Activated CD4-positive, alpha-beta T cell treated with anti-CD3 and anti-CD28 coated beads for 36 hours (primary cell): ENCODE results near the gene METTL9. TPM values are rescaled to one million over a fixed set of nuclear protein-coding genes. Genes with fewer than 3 reads are reported as not detected.
A peak's percentile ranks its signal among the peaks of the same experiment; 100 is the strongest.
"Not testable (repeated sequence)": the region's sequence is repeated elsewhere in the genome, so short reads cannot be mapped to it uniquely, and the experiment has no call there.

Experiments used
- ATAC-seq: fragments of 200-7000 bp; cut with Tn5 transposase; one replicate; pipeline ENCODE4 v1.10.0; 2021; ENCODE audit warnings: mild to moderate bottlenecking, moderate library complexity
- CTCF ChIA-PET: fragments of 350-600 bp; sonication (Branson Sonifier 250); formaldehyde crosslinking; loops from one replicate; lab custom pipeline; 2021; ENCODE audit warnings: antibody characterized with exemption; lab: Charles Lee
- POLR2A ChIA-PET: fragments of 350-600 bp; sonication (Branson Sonifier 250); formaldehyde crosslinking; loops from one replicate; lab custom pipeline; 2021; ENCODE audit warnings: antibody characterized with exemption, inconsistent platforms; lab: Charles Lee
- DNase-seq: peaks from one replicate; pipeline ENCODE4 v3.0.0-alpha.2; 2020
- H3K27ac Mint-ChIP-seq: one replicate; pipeline ENCODE4 v1.8.0; 2021; ENCODE audit warnings: mixed read lengths
- H3K27me3 Mint-ChIP-seq: one replicate; pipeline ENCODE4 v1.8.0; 2021; ENCODE audit warnings: mixed read lengths
- H3K36me3 Mint-ChIP-seq: one replicate; pipeline ENCODE4 v1.8.0; 2021; ENCODE audit warnings: low read depth, mixed read lengths
- H3K4me1 Mint-ChIP-seq: one replicate; pipeline ENCODE4 v1.8.0; 2021; ENCODE audit warnings: mixed read lengths
- H3K4me3 Mint-ChIP-seq: one replicate; pipeline ENCODE4 v1.8.0; 2021; ENCODE audit warnings: mild to moderate bottlenecking, moderate library complexity, mixed read lengths
- H3K9me3 Mint-ChIP-seq: one replicate; pipeline ENCODE4 v1.8.0; 2021; ENCODE audit warnings: low read depth, mixed read lengths
- intact Hi-C, 2 experiments: fragments of 100-400 bp; cut with DNase I in 1 of 2; cut with micrococcal nuclease in 1 of 2; formaldehyde crosslinking; loops; one replicate each; pipeline versions ENCODE4 v1.14.2 to v1.15.1; 2022 to 2024; cut with DNase I, micrococcal nuclease
- total RNA-seq, 2 experiments: library from RNA; stranded (reverse); gene quantifications; one replicate each; pipeline ENCODE4 v1.2.3, GENCODE V29; 2021

Gene METTL9
- total RNA-seq: 10 to 100 TPM; 78.3 to 98.0 TPM

- Mint-ChIP-seq H3K4me3 (peak within 1 kb of the TSS; percentile 90), H3K36me3 (no peaks in the 10 kb centered on the region), H3K27me3 (no peaks in the 10 kb centered on the region), H3K27ac (peak within 1 kb of the TSS; percentile 96), H3K9me3 (no peaks in the 10 kb centered on the region), H3K4me1 (peaks cover 54% of the 10 kb centered on the region)
- peak; percentile 95 for ATAC-seq
- ChIA-PET CTCF (interaction anchor here (0.7 to 2.3 kb wide), 3 partner anchors 15 to 62 kb away, joined by 3 to 8 read pairs (median 4); no protein-coding TSS in a partner anchor), POLR2A (no interaction called here)
- intact Hi-C loops: loop anchor here (1.0 to 10.0 kb wide), 9 partner anchors 12 to 1550 kb away; partner anchors contain the start of genes MOSMO (in 1 of the 2), UQCRC2 (in 1 of the 2) and USP31 (in 1 of the 2)
- peak; percentile 97 for DNase-seq
Observed at GRCh38 chr16:21599122-21600030, at the start of gene METTL9. Gene METTL9 (plus strand): TSS chr16:21599577. CDS start chr16:21599734, 157 bp downstream.

GRCh38 chr16:21549975-21550374 is 49.4 kb upstream of the METTL9 start:
- ATAC-seq, DNase-seq, H3K27ac Mint-ChIP-seq, H3K9me3 Mint-ChIP-seq, H3K36me3 Mint-ChIP-seq, CTCF ChIA-PET, POLR2A ChIA-PET, H3K4me1 Mint-ChIP-seq, H3K4me3 Mint-ChIP-seq, H3K27me3 Mint-ChIP-seq: not testable (repeated sequence)
- intact Hi-C loops: loop anchor here (5.0 to 10.0 kb wide), 2 partner anchors 43 to 45 kb away; no protein-coding TSS in a partner anchor

- intact Hi-C loops: loop anchor here (5.0 to 10.0 kb wide), 2 partner anchors 43 to 46 kb away; no protein-coding TSS in a partner anchor
- H3K9me3 Mint-ChIP-seq, ATAC-seq, H3K4me3 Mint-ChIP-seq, CTCF ChIA-PET, DNase-seq, POLR2A ChIA-PET, H3K27ac Mint-ChIP-seq, H3K36me3 Mint-ChIP-seq, H3K27me3 Mint-ChIP-seq: not testable (repeated sequence)
- H3K4me1 Mint-ChIP-seq: peaks cover 11% of the 10 kb centered on the region
Observed at GRCh38 chr16:21550435-21550834, 48.9 kb upstream of the METTL9 start.

- H3K36me3 Mint-ChIP-seq, H3K27me3 Mint-ChIP-seq, H3K9me3 Mint-ChIP-seq, H3K4me3 Mint-ChIP-seq, DNase-seq, H3K27ac Mint-ChIP-seq, CTCF ChIA-PET, POLR2A ChIA-PET, ATAC-seq: not testable (repeated sequence)
- peaks cover 11% of the 10 kb centered on the region for H3K4me1 Mint-ChIP-seq
- intact Hi-C loops: loop anchor here (5.0 to 10.0 kb wide), 2 partner anchors 44 to 46 kb away; no protein-coding TSS in a partner anchor
Observed at GRCh38 chr16:21551076-21551475, 48.3 kb upstream of the METTL9 start.

DNA sequence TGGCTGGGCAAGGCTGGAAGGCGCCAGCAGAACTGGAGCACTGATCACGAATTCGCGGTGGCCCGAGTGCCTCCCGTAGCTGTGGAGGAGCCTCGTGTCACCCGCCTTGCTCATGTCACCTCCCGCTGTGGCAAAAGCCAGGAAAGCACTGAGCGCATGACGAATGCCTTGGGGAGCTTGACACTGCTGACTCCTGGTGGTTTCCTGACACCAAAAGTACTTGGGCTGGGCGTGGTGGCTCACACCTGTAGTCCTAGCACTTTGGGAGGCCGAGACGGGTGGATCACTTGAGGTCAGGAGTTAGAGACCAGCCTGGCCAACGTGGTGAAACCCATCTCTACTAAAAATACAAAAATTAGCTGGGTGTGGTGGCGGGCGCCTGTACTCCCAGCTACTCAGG is 47.8 kb upstream of the METTL9 start:
- intact Hi-C loops: loop anchor here (5.0 to 10.0 kb wide), 2 partner anchors 44 to 47 kb away; no protein-coding TSS in a partner anchor
- H3K27ac Mint-ChIP-seq, CTCF ChIA-PET, H3K4me3 Mint-ChIP-seq, ATAC-seq, H3K27me3 Mint-ChIP-seq, H3K36me3 Mint-ChIP-seq, H3K9me3 Mint-ChIP-seq, POLR2A ChIA-PET: not testable (repeated sequence)
- DNase-seq: peak; percentile 22
- peaks cover 11% of the 10 kb centered on the region for H3K4me1 Mint-ChIP-seq

GRCh38 chr16:21553481-21554296 is 45.7 kb upstream of the METTL9 start:
- H3K4me3 Mint-ChIP-seq, H3K36me3 Mint-ChIP-seq, ATAC-seq, H3K27ac Mint-ChIP-seq, H3K27me3 Mint-ChIP-seq, H3K9me3 Mint-ChIP-seq, DNase-seq, POLR2A ChIA-PET: not testable (repeated sequence)
- intact Hi-C loops: loop anchor here (1.0 to 10.0 kb wide), 6 partner anchors 33 to 1507 kb away; no protein-coding TSS in a partner anchor
- H3K4me1 Mint-ChIP-seq: peaks cover 11% of the 10 kb centered on the region
- CTCF ChIA-PET: interaction anchor here (0.6 to 1.0 kb wide), 3 partner anchors 40 to 378 kb away, joined by 3 to 4 read pairs (median 3); no protein-coding TSS in a partner anchor

DNA sequence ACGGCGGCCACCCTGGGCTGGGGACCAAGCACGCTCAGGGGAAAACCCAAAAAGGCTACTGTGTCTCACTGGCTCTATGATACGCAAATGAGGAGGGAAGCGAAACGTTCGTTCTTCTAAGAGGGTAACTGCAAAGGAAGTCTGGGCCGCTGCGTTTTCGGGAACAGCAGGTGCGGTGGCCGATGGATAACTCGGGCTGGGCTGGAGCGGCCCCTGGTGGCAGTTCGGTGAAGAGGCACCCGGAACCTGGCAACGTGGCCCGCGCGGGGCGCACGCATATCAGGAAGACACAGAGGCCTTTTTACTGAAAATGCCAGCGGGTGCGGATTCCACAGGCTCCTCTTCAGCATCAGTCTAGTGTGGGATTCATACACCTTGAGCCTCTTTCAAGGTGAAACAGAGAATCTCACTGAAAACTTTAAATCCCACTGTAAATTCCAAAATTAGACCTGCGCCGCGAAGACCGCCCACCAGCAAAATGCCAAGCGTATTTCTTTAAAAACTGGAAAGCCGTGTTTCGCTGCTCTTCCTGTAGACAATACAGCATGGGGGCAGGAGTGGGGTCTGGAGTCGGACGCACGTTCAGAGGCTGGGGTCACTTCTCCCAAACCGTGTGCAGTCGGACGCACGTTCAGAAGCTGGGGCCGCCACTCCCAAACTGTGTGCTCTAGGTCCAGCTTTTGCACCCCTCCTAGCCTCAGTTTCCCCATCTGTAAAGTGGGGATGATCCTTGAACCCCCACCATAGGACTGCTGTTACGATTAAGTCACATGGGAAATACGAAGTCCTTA is 44.4 kb upstream of the METTL9 start:
- Mint-ChIP-seq H3K4me1 (peaks cover 11% of the 10 kb centered on the region), H3K27ac (peak overlapping the region; percentile 72), H3K36me3 (no peaks in the 10 kb centered on the region), H3K4me3 (peak overlapping the region; percentile 30), H3K9me3 (no peaks in the 10 kb centered on the region), H3K27me3 (peaks cover 5% of the 10 kb centered on the region)
- DNase-seq: peak; percentile 98
- ATAC-seq: peak; percentile 94
- POLR2A ChIA-PET: no interaction called here
- CTCF ChIA-PET: interaction anchor here (0.6 to 1.2 kb wide), 7 partner anchors 9 to 1668 kb away, joined by 3 to 6 read pairs (median 3); no protein-coding TSS in a partner anchor
- intact Hi-C loops: loop anchor here (1.0 to 10.0 kb wide), 9 partner anchors 35 to 1505 kb away; no protein-coding TSS in a partner anchor

DNA sequence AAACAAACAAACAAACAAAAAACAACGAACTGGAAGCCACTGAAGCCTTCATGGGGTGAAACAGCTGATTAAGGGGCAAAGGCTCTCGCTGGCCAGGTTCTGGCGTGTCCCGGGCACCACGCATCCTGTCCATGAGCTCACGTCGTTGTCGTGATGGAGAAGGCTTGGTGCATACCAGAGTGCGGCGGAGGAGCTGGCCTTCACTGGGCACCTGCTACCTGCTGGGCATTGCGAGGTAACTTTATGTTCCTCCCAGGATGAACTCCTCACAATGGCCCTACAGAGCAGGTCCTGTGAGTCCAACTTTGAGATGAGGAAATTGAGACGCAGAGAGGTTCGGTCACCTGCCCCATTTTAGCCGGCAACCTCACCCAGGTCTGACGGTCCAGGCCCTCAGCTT is 43.8 kb upstream of the METTL9 start:
- H3K27ac Mint-ChIP-seq: peak overlapping the region; percentile 72
- DNase-seq, H3K27me3 Mint-ChIP-seq, H3K4me3 Mint-ChIP-seq, H3K9me3 Mint-ChIP-seq, ATAC-seq, POLR2A ChIA-PET, H3K36me3 Mint-ChIP-seq: not testable (repeated sequence)
- H3K4me1 Mint-ChIP-seq: peaks cover 11% of the 10 kb centered on the region
- CTCF ChIA-PET: interaction anchor here (0.6 to 1.2 kb wide), 6 partner anchors 8 to 57 kb away, joined by 3 to 6 read pairs (median 3); no protein-coding TSS in a partner anchor
- intact Hi-C loops: loop anchor here (1.0 to 10.0 kb wide), 6 partner anchors 51 to 1393 kb away; no protein-coding TSS in a partner anchor

DNA sequence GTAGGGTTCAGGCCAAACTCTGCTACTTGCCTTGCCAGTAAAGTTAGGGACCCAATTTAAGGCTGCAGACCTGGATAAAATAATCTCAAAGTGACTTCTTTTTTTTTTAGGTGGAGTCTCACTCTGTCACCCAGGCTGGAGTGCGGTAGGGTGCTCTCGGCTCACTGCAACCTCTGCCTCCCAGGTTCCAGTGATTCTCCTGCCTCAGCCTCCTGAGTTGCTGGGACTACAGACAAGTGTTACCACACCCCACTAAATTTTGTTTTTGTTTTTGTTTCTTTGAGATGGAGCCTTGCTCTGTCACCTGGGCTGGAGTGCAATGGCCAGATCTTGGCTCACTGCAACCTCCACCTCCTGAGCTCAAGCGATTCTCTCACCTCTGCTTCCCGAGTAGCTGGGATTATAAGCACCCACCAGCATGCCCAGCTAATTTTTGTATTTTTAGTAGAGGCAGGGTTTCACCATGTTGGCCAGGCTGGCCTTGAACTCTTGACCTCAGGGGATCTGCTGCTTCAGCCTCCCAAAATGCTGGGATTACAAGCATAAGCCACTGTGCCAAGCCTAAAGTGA is 43.3 kb upstream of the METTL9 start:
- H3K4me3 Mint-ChIP-seq, H3K9me3 Mint-ChIP-seq, H3K36me3 Mint-ChIP-seq, POLR2A ChIA-PET, ATAC-seq, H3K27ac Mint-ChIP-seq, H3K27me3 Mint-ChIP-seq, DNase-seq: not testable (repeated sequence)
- peaks cover 11% of the 10 kb centered on the region for H3K4me1 Mint-ChIP-seq
- intact Hi-C loops: loop anchor here (5.0 to 10.0 kb wide), 2 partner anchors 51 to 369 kb away; no protein-coding TSS in a partner anchor
- CTCF ChIA-PET: interaction anchor here (1.1 to 1.2 kb wide), 3 partner anchors 8 to 41 kb away, joined by 3 to 6 read pairs (median 3); no protein-coding TSS in a partner anchor
